Vagina (tissue), 2 donors: ENCODE results near the gene ERH. TPM values are rescaled to one million over a fixed set of nuclear protein-coding genes. Genes with fewer than 3 reads are reported as not detected.

Experiments used
- DNase-seq, 2 donors: peaks; one replicate each; pipeline ENCODE4 v3.0.0-alpha.2; 2017; ENCODE audit errors: extremely low spot score in 2 of 2
- H3K27ac ChIP-seq: fragments of 200-600 bp; sonication (generic); one replicate; pipeline ENCODE4 v1.5.1; 2019
- H3K27me3 ChIP-seq: fragments of 200-600 bp; sonication (generic); one replicate; pipeline ENCODE4 v1.5.1; 2019
- H3K36me3 ChIP-seq, 2 donors: fragments of 200-600 bp; sonication (generic); one replicate each; pipeline ENCODE4 v1.5.1; 2017 to 2019
- H3K4me1 ChIP-seq: fragments of 200-600 bp; sonication (generic); one replicate; pipeline ENCODE4 v1.5.1; 2019
- H3K4me3 ChIP-seq, 2 donors: fragments of 200-600 bp; sonication (generic); 1 replicate in 1 of 2; 2 replicates in 1 of 2; pipeline ENCODE4 v1.5.1; 2016 to 2019
- H3K9me3 ChIP-seq: fragments of 200-600 bp; sonication (generic); one replicate; pipeline ENCODE4 v1.5.1; 2019
- POLR2A ChIP-seq, 2 donors: fragments of 450-650 bp; IDR thresholded peaks; one replicate each; pipeline ENCODE4 v1.6.1; 2017; ENCODE audit warnings: antibody characterized with exemption in 2 of 2, mild to moderate bottlenecking in 2 of 2, moderate library complexity in 2 of 2
- POLR2AphosphoS5 ChIP-seq, 2 donors: sonication (generic); formaldehyde crosslinking; IDR thresholded peaks; one replicate each; pipeline ENCODE4 v1.9.0; 2017; ENCODE audit warnings: antibody characterized with exemption in 2 of 2, mild to moderate bottlenecking in 2 of 2, low read depth in 1 of 2; ENCODE audit not compliant: insufficient read depth in 1 of 2
- intact Hi-C: fragments of 100-400 bp; cut with DNase I; formaldehyde crosslinking; loops from one replicate; pipeline ENCODE4 v1.15.1; 2023
- total RNA-seq: library from RNA; depleted of rRNA; stranded (reverse); fragments of >200 nt; gene quantifications from one replicate; pipeline ENCODE4 v1.2.3, GENCODE V29; 2016
- TF ChIP-seq, protein P1 (sequence below), 3 experiments: fragments of 450-650 bp in 2 of 3; fragments of 200-600 bp in 1 of 3; sonication (generic) in 1 of 3; IDR thresholded peaks; one replicate each; pipeline ENCODE4 v1.5.1; 2017 to 2019; ENCODE audit warnings: antibody characterized with exemption in 3 of 3, mild to moderate bottlenecking in 2 of 3, moderate library complexity in 2 of 3

ERH gene
- total RNA-seq, 1 donor from 2014 or later = 77.8 TPM

DNA sequence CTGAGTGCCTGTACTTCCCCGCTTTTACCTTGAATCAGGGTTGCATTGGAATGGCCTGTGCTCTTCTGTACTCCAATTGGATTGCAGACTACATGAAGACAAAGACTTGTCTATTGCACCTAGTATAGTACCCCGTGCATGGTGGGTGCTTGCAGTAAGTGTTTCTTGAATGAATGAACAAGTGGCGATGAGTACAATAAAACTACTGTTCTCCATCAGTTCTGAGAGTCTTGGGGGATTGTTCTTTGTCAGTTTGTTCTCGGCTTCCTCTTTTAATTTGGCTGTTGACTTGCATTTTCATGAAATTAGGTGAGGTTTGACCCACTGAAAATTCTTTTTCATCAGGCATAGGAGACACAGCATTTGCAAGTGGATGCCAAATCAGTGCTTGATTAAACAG is 34.1 kb downstream of the ERH start:
- Histone ChIP-seq H3K4me1 (no peaks in the 10 kb centered on the region), H3K4me3 (no peak overlapping the region), H3K27me3 (no peaks in the 10 kb centered on the region), H3K27ac (no peak overlapping the region), H3K9me3 (no peaks in the 10 kb centered on the region), H3K36me3 (no peaks in the 10 kb centered on the region)
- TF ChIP-seq, protein P1, sequence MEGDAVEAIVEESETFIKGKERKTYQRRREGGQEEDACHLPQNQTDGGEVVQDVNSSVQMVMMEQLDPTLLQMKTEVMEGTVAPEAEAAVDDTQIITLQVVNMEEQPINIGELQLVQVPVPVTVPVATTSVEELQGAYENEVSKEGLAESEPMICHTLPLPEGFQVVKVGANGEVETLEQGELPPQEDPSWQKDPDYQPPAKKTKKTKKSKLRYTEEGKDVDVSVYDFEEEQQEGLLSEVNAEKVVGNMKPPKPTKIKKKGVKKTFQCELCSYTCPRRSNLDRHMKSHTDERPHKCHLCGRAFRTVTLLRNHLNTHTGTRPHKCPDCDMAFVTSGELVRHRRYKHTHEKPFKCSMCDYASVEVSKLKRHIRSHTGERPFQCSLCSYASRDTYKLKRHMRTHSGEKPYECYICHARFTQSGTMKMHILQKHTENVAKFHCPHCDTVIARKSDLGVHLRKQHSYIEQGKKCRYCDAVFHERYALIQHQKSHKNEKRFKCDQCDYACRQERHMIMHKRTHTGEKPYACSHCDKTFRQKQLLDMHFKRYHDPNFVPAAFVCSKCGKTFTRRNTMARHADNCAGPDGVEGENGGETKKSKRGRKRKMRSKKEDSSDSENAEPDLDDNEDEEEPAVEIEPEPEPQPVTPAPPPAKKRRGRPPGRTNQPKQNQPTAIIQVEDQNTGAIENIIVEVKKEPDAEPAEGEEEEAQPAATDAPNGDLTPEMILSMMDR (IDR thresholded peaks at IDR 0.05) = no peak
- TF ChIP-seq POLR2AphosphoS5 (IDR thresholded peaks at IDR 0.05; ENCODE audit: insufficient read depth in 1 of 2, low read depth in 1 of 2) (no peak), POLR2A (IDR thresholded peaks at IDR 0.05) (no peak)
- no peak for DNase-seq
- intact Hi-C loops = loop anchor here (10.0 kb wide), 1 partner anchor 119 kb away; no protein-coding TSS in a partner anchor

DNA sequence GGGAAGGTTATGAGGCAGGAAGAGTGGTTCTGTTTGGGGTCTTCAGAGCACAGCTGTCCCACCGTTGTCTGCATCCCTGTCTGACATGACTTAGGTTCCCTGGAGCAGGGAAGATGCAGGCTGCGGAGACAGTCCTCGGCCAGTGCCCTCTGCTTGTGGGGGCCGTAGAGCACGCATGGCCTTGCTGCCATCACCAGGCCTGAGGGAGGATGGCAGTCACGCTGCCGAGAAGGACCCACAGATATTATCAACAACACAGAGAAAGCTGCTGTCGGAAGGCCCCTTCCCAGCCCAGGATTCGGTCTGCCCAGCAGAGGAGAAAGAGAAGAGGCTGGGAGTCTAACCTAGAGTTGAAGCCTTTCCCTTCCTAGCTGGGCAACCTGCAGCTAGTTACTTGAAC is 35.0 kb downstream of the ERH start:
- Histone ChIP-seq H3K4me1 (no peaks in the 10 kb centered on the region), H3K27ac (no peak overlapping the region), H3K4me3 (no peak overlapping the region), H3K9me3 (no peaks in the 10 kb centered on the region), H3K36me3 (no peaks in the 10 kb centered on the region), H3K27me3 (no peaks in the 10 kb centered on the region)
- TF ChIP-seq POLR2A (IDR thresholded peaks at IDR 0.05) = no peak
- TF ChIP-seq, protein P1 (IDR thresholded peaks at IDR 0.05) = no peak
- no peak for TF ChIP-seq POLR2AphosphoS5 (IDR thresholded peaks at IDR 0.05; ENCODE audit: insufficient read depth in 1 of 2, low read depth in 1 of 2)
- no peak for DNase-seq
- intact Hi-C loops = loop anchor here (10.0 kb wide), 1 partner anchor 118 kb away; no protein-coding TSS in a partner anchor

DNA sequence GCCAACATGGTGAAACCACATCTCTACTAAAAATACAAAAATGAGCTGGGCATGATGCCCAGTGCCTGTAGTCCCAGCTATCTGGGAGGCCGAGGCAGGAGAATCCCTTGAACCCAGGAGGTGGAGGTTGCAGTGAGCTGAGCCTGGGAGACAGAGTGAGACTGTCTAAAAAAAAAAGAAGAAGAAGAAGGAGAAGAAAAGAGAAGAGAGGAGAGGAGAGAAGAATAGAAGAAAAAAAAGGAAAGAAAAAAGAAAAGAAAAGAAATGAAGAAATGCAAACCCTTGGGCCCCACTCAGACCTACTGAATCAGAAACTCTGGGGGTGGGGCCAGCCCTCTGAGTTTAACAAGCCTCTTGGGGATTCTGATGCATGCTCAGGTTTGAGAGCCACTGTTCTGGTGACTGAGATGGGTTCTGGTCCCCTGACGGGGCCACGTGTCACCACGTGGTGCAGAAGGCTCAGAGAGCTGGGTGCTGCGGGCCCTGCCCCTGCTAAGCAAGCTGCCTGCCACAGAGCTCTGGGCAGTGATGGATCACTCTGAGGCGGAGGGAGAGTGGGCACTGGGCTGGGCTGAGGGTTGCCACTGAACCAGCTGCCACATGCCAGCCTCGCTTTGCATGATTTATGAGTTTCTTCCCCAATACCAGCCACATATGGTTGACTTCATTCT is 37.5 kb downstream of the ERH start:
- H3K27me3 ChIP-seq = no peaks in the 10 kb centered on the region
- TF ChIP-seq, protein P1 (IDR thresholded peaks at IDR 0.05) = no peak
- DNase-seq = no peak
- intact Hi-C loops = loop anchor here (10.0 kb wide), 1 partner anchor 116 kb away; no protein-coding TSS in a partner anchor
- H3K36me3 ChIP-seq = no peaks in the 10 kb centered on the region
- peaks cover 18% of the 10 kb centered on the region for H3K4me1 ChIP-seq
- no peak overlapping the region for H3K4me3 ChIP-seq
- H3K9me3 ChIP-seq = no peaks in the 10 kb centered on the region
- H3K27ac ChIP-seq = no peak overlapping the region

DNA sequence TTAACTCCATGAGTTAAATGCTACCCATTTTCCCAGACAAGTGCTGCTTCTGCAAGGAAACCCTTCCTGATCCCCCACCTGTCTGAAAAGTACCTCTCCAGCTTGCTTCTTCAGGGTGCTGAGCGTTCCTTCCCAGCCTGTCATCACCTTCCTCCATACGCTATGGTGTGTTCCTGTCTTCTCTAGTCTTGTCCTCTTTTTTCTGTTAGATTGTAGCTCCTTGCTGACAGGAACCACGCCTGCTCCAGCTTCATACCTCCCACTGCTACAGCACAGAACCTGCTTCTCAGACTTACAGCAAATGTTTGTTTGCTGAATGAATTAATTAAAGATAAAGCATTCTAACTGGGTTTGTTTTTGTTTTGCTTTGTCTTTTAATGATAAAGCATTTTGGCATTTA is 39.1 kb downstream of the ERH start:
- Histone ChIP-seq H3K27me3 (no peaks in the 10 kb centered on the region), H3K27ac (no peak overlapping the region), H3K9me3 (no peaks in the 10 kb centered on the region), H3K4me1 (peaks cover 34% of the 10 kb centered on the region), H3K36me3 (no peaks in the 10 kb centered on the region), H3K4me3 (no peak overlapping the region)
- intact Hi-C loops = loop anchor here (10.0 kb wide), 1 partner anchor 94 kb away; the partner anchor contains the start of gene GALNT16
- TF ChIP-seq POLR2A (IDR thresholded peaks at IDR 0.05) = no peak
- TF ChIP-seq, protein P1 (IDR thresholded peaks at IDR 0.05) = no peak
- no peak for TF ChIP-seq POLR2AphosphoS5 (IDR thresholded peaks at IDR 0.05; ENCODE audit: insufficient read depth in 1 of 2, low read depth in 1 of 2)
- DNase-seq = no peak

DNA sequence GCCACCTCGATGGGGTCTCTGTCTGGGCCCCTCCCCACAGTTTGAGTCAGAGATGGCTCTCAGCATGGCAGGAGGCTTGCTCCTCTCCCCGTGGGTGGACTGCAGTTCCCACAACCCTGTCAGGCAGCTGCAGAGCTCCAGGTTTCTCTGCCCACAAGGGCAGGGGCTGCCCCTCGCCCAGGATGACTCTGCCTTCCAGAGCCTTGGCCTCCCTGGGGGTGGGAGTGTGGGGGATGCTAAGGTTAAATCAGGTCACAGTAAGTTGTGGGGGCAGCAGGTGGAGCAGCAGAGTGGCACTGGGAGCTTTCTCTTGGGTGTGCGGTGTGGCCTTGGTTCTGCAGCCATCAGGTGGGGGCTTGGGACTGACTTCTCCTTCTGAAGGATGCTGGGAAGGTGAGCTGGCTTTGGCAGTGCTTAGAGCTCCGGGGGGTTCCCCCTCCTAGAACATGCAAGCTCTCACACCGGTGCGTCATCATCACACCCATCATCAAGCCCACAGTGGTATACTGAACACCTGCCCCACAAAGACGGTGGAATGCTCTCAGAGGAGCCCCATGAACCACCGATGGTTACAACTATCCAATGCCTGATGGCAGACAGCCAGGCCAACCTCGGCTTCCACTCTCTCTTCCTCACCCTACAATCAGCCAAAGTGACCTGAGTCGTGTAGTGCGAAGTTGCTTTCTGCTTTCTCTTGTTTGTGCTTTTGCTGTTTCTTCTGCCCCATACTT is 39.7 kb downstream of the ERH start:
- H3K27me3 ChIP-seq = no peaks in the 10 kb centered on the region
- H3K27ac ChIP-seq = no peak overlapping the region
- H3K4me3 ChIP-seq = no peak overlapping the region
- DNase-seq = no peak
- H3K9me3 ChIP-seq = no peaks in the 10 kb centered on the region
- no peak for TF ChIP-seq POLR2A (IDR thresholded peaks at IDR 0.05)
- intact Hi-C loops = loop anchor here (10.0 kb wide), 1 partner anchor 94 kb away; the partner anchor contains the start of gene GALNT16
- H3K36me3 ChIP-seq = no peaks in the 10 kb centered on the region
- H3K4me1 ChIP-seq = peaks cover 38% of the 10 kb centered on the region
